Stimulated activated CD8-positive, alpha-beta memory T cell treated with anti-CD3 and anti-CD28 coated beads, Interleukin-12 subunit alpha, Interleukin-12 subunit beta, amount 100 ng/mL, for 24 hours (primary cell): Measurements from ENCODE around the gene PFDN6.

Source experiments
- DNase-seq: peaks from one replicate; pipeline ENCODE4 v3.0.0-alpha.2; 2020; ENCODE audit errors: extremely low read depth

The PFDN6 gene

GRCh38 chr6:33317419-33317668 lies 27.9 kb downstream of the PFDN6 start:
- DNase-seq: no peak

- peak; percentile 95 for DNase-seq
These were observed 28.4 kb downstream of the PFDN6 start, which contains the start of gene ZBTB22 for GRCh38 chr6:33317669-33318425. TSS of gene ZBTB22 (minus strand) at chr6:33317744. CDS start at chr6:33316916, 828 bp downstream.

DNA sequence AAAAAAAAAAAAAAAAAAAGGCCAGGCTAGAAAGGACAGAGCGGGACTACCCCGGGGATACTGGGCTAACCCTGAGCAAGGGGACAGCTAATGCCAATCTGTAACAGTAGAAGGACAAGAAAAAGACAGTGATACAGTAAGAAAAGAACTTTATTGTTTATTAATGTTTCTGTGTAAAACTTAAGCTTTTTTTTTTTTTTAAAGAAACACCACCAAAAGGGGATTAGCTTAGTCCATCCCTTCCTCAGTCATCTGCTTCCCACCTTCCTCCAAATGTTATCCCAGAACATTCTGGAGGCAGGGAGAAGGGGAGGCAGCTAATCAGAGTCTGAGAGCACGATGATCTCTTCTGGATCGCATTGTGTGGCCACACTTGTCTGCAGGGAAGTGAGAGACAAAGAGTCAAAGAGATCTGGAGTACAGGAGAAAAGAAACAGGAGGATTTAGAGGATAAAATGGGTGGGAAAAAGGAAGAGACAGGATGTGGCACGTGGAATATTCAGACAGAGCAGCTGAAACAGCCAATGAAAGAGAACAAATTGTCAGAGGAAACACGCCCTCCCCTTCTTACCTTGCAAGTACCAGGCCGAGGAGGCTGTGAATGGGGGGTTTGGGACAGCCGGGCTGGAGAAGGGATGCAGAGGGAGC lies 29.1 kb downstream of the PFDN6 start:
- DNase-seq: no peak

DNA sequence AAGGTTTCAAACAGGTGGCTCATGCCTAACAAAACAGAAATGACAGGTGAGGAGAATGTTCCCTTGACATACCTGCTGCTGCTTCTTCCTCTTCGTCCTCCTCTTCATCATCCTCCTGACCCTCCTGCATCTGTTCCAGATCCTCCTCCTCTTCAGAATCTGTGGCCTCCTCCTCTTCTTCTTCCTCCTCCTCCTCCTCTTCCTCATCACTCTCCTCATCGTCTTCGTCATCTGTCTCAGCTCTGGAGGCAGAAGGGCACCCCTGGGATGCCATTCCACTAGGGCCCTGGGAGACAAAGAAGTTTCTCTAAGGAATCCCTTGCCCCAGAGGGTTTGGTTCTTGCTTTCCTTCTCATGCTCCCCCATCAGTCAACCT lies 30.5 kb downstream of the PFDN6 start:
- DNase-seq: no peak

- no peak for DNase-seq
These were observed 31.1 kb downstream of the PFDN6 start for GRCh38 chr6:33320315-33321181.

DNA sequence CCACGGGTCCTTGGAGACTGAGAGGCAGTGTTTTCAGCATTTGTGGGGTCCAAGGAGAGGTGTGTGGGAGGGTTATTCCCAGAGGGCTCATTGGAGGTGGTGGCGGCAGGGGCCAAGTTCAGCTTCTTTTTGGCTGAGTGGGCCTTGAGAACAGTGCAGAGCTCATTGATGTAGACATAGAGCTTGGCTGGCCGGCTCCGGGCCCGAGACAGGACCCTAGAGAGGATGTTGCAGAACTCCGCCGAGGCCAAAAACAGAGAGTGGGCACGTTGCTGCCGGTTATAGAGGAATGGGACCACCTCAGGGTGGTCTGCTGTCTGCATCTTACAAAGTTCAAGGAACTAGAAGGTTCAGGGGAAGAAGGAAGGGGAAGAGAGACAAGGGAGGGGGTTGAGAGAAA lies 31.8 kb downstream of the PFDN6 start:
- DNase-seq: no peak

DNA sequence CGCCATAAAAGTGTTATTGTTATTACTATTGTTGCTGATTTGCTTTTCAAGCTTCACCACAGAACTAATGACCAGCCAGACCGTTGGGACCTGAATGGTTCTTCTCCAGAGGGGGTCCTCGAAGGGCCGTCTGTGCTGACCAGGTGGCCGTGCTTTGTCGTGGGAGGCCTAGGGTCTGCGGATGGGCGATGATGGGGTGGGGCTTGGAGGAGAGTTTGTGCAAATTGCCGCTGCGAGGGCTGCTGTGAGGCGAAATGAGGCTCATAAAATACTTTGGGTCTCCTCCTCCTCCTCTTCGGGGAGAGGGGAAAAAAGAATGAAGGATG lies 34.2 kb downstream of the PFDN6 start:
- DNase-seq: no peak

GRCh38 chr6:33324125-33324524 lies 34.7 kb downstream of the PFDN6 start:
- no peak for DNase-seq

DNA sequence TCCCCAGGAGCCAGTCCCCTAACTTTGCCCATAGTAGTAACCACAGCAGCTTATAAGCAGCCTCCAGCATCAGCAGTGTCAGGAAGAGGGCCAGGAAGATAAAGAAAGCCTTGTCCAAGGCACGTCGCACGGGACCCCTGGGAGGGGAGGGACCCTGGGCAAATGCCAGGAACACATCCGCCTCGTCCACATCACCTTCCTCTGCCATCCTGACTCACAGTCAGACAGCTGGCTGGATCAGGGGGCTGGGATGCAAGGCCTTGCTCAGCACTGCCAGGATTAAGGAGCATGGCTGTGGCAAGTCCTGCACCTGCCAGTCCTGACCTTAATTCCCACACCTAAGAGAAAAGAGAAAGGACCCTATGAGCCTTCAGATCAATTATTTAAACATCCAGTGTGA lies 39.7 kb downstream of the PFDN6 start:
- DNase-seq: no peak

GRCh38 chr6:33330736-33331135 lies 41.3 kb downstream of the PFDN6 start:
- no peak for DNase-seq

GRCh38 chr6:33333666-33334065 lies 44.3 kb downstream of the PFDN6 start:
- DNase-seq: no peak

DNA sequence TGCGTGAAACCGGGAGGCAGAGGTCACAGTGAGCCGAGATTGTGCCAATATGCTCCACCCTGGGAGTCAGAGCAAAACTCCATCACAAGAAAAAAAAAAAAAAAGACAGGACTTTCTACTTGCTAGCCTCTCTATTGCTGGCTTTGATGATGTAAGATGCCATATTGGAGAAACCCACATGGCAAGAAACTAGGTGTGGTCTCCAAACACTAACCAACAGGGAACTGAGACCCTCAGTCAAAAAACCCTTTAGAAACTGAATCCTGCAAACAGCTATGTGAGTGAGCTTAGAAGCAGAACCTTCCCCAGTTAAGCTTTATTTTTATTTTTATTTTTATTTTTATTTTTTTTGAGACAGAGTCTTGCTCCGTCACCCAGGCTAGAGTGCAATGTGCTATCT lies 46.5 kb downstream of the PFDN6 start:
- DNase-seq: no peak

GRCh38 chr6:33336495-33336894 lies 47.1 kb downstream of the PFDN6 start:
- no peak for DNase-seq

GRCh38 chr6:33339193-33339592 lies 49.8 kb downstream of the PFDN6 start:
- no peak for DNase-seq
